NCI-H2227 (cell line): ENCODE results near the gene FRMD4A.
A peak's percentile ranks its signal among the peaks of the same experiment; 100 is the strongest.

Experiments
- DNase-seq: peaks from one replicate; lab custom pipeline; 2025; ENCODE audit not compliant: unreplicated experiment; lab: John Stamatoyannopoulos, UW

The FRMD4A gene

DNA sequence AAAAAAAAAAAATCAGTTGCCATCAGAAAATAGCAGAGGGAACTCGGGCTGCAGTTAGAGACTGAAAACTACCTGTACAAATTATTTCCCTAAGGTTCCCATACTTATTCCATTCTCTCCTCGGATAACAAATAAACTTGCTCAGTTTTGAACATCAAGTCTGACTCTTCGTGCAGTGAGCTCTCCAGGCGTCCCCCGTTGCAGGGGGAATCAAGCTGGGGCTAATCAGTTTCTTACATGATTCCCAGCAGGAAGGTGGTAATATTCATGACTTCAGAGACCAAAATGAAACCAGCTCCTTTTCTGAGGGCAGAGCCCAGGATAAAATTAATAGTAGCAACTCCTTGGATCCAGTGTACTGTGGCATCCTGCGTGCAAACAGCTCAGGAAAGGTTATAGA lies 135.3 kb downstream of the FRMD4A start:
- no peak for DNase-seq

DNA sequence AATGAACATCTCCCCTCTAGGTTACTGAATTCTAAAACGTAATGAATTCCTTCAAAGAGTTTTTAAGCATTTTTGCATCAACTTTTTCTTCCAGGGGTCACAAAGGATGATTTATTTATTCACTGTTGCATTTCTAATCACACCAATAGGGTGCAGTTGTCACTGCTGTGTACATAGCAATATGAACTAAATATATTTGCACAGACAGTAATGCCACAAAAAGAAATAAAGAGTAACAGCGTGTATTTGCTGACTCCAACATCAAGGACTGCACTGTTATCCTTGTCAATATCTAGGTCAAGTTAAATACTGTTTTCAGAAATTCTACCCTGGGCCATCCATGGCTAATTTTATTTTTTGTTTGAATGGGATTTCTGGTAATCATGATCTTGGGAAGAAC lies 138.0 kb downstream of the FRMD4A start:
- no peak for DNase-seq

GRCh38 chr10:14191871-14192270 lies 138.9 kb downstream of the FRMD4A start:
- no peak for DNase-seq

DNA sequence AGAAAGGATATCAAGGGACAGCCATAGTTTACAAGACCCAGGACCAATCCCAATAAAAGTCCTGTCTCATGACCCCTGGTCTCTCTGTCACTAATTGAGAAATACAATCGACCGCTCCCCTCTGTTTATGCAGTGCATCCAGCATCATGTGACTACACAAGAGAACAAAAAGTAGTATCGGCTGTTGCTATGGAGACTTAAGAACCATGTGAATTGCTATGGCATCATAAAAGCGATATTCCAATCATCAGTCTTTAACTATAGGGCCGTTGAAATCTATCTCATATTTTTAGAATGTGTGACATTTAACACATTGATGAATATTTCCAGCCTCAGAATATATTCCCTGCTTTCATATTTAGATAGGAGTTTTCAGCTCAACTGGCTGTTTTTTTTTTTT lies 139.3 kb downstream of the FRMD4A start:
- DNase-seq = no peak

GRCh38 chr10:14190702-14191101 lies 140.0 kb downstream of the FRMD4A start:
- DNase-seq = no peak

- DNase-seq = no peak
These were observed 144.5 kb downstream of the FRMD4A start for GRCh38 chr10:14186245-14186644.

GRCh38 chr10:14185316-14186045 lies 145.2 kb downstream of the FRMD4A start:
- no peak for DNase-seq

DNA sequence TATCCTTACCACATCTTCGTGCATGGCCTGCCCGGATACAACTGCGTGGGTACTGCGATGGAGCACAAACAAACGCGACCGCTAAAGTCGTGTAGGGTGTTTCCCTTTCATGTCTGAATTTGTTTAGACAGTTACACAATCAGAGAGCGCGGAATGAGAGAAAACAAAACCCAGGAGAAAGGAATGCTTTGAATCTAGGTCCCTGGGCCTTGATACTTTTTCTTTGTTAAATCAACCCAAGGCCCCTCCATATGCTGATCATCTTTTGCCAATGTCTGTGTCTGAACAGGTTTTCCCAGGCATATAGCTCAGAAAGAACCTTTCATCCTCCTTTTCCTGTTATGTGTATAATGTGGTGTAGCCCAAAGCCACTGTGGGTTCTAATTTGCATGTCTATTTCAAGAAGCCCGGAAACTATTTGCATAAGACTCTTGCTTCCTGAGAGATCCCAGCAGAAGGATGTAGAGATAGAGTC lies 145.8 kb downstream of the FRMD4A start:
- no peak for DNase-seq

- no peak for DNase-seq
These were observed 147.9 kb downstream of the FRMD4A start for GRCh38 chr10:14182781-14183180.

- DNase-seq = no peak
These were observed 149.2 kb downstream of the FRMD4A start for GRCh38 chr10:14181567-14181936.

DNA sequence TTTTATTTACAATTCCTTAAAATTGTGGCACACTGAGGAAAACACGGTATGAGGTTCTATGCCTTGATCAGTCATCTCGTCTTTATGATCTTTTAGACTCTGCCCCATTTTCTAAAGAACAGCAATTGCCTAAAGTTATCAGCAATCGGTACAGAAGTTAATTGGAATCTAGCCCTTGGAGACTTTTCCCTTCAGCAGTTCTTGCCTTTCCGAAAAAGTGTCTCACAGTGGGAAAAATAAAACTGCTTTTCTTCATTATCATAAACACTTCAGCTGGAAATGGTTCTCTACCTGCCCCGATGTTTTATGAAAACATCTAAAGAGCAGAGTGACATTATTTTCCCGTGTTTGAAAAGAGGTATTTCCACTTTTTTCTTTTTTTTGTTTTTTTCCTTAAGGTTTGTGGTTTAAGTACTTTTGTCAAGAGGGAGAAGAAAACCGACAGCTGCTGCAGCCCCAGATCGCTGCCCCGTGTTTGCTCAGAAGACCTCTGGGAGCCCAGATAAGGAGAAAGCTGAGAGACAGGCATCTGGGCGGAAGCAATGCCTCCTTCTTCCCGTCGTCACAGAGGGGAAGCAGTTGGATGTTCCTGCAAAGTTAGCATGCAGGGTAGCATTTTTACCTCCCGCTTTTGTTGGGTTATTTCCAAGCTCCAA lies 149.7 kb downstream of the FRMD4A start:
- DNase-seq = no peak

- no peak for DNase-seq
These were observed 151.5 kb downstream of the FRMD4A start for GRCh38 chr10:14179251-14179650.

DNA sequence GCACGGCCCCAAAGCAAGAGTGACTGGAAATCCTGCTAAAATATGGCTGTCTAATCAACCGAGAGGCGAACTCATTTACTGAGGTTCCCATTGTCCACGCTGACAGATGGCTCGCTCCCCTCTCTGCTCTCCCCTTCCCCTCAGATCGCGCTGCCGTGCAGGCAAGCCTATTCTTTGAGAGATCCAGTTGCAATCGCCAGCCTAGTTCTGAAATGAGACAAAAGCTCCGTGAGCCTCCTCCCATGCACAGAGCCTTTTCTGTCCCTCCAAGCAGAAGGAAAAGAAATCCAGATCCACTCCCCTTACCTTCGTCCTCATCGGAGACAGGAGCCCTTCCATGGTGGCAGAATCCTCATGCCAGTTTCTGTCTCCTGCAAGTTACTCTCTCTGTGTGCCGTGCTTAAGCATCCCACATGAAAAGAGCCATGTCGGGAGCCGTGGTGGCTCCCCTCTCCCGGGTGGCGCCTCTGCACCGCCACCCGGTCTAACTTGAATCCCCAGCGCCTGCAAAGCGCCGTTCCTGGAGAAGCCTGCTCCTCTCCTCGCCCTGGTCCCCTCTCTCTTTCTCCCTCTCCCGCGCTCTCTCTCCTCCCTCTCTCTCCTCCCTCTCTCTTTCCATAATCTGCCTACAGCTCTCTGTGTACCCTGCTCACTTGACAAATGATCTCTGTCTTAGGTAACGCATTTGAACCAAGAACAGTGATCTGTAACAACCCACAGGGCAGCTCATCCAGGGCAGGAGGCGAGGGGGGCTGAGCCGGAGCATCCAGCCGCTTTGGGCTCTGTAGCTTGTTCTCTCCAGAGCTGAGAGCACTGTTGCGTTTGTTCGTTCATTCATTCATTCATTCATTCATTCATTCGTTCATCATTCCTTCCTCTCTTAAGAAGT lies 156.8 kb downstream of the FRMD4A start:
- peak; percentile 51 for DNase-seq

DNA sequence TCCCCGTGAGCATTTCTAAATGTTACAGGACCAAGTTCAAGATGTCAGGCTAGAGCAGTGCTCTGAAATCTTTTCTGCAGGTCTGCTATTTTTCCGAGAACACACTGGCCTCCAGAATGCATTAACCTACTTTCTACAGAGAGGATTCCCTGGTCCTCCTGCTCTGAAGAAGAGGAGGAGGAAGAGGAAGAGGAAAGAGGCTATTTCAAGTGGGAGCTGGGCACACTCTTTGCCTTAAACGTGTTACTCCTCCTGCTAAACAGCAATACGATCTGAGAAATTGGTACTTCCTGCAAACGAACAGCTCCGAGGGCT lies 157.4 kb downstream of the FRMD4A start:
- no peak for DNase-seq

DNA sequence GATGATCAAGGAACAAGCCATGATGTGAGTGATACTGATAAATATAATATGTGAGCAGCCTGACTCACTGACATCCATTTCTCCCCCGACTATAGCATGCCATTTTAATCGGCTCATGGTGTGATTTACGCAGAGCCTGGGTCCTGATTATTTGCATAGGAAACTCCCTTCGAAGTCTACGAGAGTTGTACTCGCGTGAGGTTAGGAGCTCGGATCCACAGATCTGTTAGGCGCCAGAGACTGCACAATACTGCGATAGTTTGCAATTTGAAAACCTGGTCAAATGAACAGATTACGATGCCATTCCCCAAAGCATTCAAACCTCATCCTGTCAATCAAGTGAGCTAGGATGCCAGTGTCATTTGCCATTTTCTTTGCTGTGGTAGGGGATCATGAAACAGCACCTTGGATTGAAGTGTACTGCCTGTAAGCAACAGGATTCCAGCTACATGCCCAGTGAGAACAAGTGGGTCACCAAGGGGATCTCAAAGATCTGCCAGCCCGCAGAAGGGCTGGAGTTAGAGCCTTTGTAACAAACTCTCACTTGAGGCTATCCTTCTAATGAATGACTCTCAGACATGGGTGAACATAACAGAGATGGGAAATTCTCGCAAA lies 158.3 kb downstream of the FRMD4A start:
- DNase-seq = peak; percentile 15

DNA sequence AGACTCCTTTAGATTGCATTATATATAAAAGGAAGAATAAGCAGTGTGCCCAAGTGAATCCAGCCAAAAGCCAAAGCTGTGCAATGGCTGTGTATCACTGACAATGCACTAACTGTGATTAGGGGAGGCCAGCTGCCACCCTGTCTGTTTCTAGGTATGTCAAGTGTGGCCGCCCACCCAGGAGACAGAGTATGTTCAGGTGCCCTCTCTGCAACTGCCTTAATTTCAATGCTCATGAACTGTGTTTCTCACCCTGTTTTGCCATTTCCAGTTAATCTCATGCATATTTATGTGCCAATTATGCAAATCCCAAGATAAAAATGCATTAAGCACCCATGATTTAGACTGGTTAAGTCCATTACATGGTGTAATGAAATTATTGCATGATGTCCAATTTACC lies 159.4 kb downstream of the FRMD4A start:
- DNase-seq = no peak

- DNase-seq = no peak
These were observed 167.2 kb downstream of the FRMD4A start for GRCh38 chr10:14163377-14164086.

DNA sequence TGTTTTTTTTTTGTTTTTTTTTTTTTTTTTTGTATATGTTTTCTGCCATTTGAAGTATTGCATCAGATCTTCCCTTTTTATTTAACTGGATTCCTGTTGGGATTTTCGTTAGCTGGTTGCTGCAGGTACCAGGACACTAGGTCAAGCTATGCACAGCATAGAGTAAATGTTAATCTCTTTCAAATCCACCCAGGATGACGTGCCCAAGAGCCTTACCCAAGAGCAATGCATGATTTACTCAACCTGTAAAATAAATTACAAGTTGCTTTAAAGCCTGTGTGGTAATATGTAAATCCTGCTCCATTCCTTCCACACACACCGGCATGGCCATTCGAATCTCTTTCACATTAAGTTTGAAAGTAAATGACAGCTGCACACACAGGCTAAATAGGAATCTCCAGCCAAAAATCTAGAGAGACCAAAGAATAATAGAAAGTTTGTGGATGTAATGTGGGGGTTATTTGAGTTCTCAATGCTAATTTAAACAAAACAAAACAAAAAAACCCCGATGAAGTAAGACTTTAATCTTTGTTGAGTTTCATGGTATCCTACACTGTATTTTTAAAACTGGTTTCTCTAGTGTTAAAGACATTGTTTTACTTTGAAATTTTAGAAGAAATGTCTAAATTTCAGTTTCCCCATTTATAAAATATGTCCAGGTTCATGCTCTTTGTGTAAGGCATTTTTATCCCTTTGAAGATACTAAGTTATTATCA lies 167.9 kb downstream of the FRMD4A start:
- DNase-seq = no peak

- DNase-seq = no peak
These were observed 168.7 kb downstream of the FRMD4A start for GRCh38 chr10:14162061-14162460.

GRCh38 chr10:14160299-14160698 lies 170.4 kb downstream of the FRMD4A start:
- DNase-seq = no peak
